Thyroid gland (tissue), 4 donors: ENCODE results near the gene MAP1B. TPM values are rescaled to one million over a fixed set of nuclear protein-coding genes. Genes with fewer than 3 reads are reported as not detected.

Experiments
- DNase-seq, 2 donors: peaks; one replicate each; pipeline ENCODE4 v3.0.0-alpha.2; 2019
- H3K27ac ChIP-seq, 3 donors: fragments of 200-600 bp; sonication (generic); 1 replicate in 2 of 3; 2 replicates in 1 of 3; pipeline ENCODE4 v1.5.1; 2016 to 2019; ENCODE audit warnings: mild to moderate bottlenecking in 1 of 3, moderate library complexity in 1 of 3
- H3K27me3 ChIP-seq: fragments of 200-600 bp; sonication (generic); one replicate; pipeline ENCODE4 v1.5.1; 2019
- H3K36me3 ChIP-seq, 2 donors: fragments of 200-600 bp; sonication (generic); one replicate each; pipeline ENCODE4 v1.5.1; 2016 to 2019
- H3K4me1 ChIP-seq, 2 donors: fragments of 200-600 bp; sonication (generic); one replicate each; pipeline ENCODE4 v1.5.1; 2017 to 2019
- H3K4me3 ChIP-seq, 3 donors: fragments of 200-600 bp; sonication (generic); replicated peaks in 1 of 3; 1 replicate in 2 of 3; 2 replicates in 1 of 3; pipeline ENCODE4 v1.5.1; 2016; ENCODE audit warnings: mild to moderate bottlenecking in 1 of 3
- H3K9me3 ChIP-seq: fragments of 200-600 bp; sonication (generic); one replicate; pipeline ENCODE4 v1.5.1; 2017
- CTCF ChIP-seq, 6 experiments: fragments of 200-600 bp in 3 of 6; fragments of 450-650 bp in 3 of 6; sonication (generic) in 3 of 6; IDR thresholded peaks; one replicate each; pipeline ENCODE4 v1.5.1; 2016 to 2019; ENCODE audit warnings: antibody characterized with exemption in 6 of 6, mild to moderate bottlenecking in 2 of 6, inconsistent platforms in 1 of 6, moderate library complexity in 1 of 6
- POLR2A ChIP-seq, 2 donors: fragments of 450-650 bp; IDR thresholded peaks; one replicate each; pipeline ENCODE4 v1.6.1; 2017; ENCODE audit warnings: antibody characterized with exemption in 2 of 2, mild to moderate bottlenecking in 2 of 2, moderate library complexity in 1 of 2
- WGBS, 2 donors: methylation state at CpG; one replicate each; pipeline ENCODE4 v1.1.5; 2017; 5-methylcytosine and 5-hydroxymethylcytosine counted together
- intact Hi-C: fragments of 100-400 bp; cut with DNase I; formaldehyde crosslinking; loops from one replicate; pipeline ENCODE4 v1.15.1; 2023
- total RNA-seq, 4 donors: library from RNA; depleted of rRNA; stranded (reverse); fragments of >200 nt; gene quantifications; one replicate each; pipeline ENCODE4 v1.2.3, GENCODE V29; 2016

MAP1B gene
- total RNA-seq, 4 donors from 2014 or later: 40.3 to 94.9 (median 56.3) TPM

DNA sequence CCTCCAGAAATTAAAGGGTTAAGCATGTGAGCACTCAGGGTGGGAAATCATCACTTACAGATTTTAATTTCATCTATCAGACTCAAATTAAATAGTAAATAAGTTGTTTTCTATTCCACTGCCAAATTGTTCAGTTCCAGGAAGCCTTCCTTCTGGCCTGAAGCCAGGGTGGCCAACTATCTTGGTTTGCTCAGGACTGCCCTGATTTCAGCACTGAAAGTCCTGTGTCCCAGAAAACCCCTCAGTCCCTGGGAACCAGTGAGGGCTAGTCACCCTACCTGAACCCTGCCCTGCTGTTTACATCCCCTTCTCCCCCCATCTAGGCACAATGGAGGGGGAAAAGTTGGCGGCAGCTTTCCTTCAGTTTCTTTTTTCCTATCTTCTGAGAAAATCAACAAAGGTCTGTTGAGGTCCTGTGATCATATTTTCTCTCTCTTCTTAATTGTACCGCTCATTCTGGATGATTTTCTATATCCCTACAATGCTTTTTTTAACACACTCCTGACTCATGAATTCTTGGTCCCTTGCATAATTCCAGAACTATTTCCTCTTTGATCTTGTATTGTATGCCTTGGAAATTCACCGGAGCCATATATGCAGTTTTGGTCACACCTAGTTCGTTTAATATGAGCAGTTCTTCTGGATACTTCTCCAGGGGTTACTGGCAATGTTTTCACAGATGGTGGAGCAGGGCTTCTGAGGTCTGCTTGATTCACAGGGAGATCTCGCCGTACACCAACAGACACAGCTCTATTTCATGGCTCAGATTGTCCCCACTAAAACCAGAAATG is 103.8 kb downstream of the MAP1B start:
- Histone ChIP-seq H3K4me1 (peaks cover 0 to 12% of the 10 kb centered on the region in 2 donors), H3K9me3 (no peaks in the 10 kb centered on the region), H3K27me3 (no peaks in the 10 kb centered on the region), H3K36me3 (no peaks in the 10 kb centered on the region), H3K27ac (peak overlapping the region; percentile 34 to 65 (median 61)), H3K4me3 (no peak overlapping the region)
- 63 to 71% methylated on average over 6 of the region's 6 CpGs for WGBS, 2 donors
- intact Hi-C loops: no loop called here
- TF ChIP-seq CTCF (IDR thresholded peaks at IDR 0.05) (no peak), POLR2A (IDR thresholded peaks at IDR 0.05) (no peak)
- peak; percentile 26 to 41 for DNase-seq

DNA sequence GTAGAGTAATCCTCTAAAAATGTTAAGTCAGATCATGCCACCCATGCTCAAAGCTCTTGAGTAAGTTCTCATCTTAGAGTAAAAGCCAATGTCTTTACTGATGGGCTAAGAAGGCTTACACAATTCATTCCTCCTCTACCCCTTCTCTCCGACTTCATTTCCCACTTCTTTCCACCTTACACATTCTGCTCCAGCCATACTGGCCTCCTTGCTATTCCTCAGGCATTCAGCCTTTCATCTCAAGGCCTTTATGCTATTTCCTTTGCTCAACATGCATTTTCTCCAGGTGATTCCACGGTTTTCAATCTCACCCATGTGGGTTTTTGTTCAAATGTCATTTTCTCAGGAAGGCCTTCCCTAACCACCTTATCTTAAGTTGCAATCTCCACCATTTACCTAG is 104.9 kb downstream of the MAP1B start:
- intact Hi-C loops: no loop called here
- WGBS, 2 donors: 93 to 96% methylated on average over 2 of the region's 2 CpGs

GRCh38 chr5:72213482-72213881 is 106.2 kb downstream of the MAP1B start:
- intact Hi-C loops: no loop called here
- Histone ChIP-seq H3K27me3 (no peaks in the 10 kb centered on the region), H3K4me1 (peaks cover 0 to 12% of the 10 kb centered on the region in 2 donors), H3K27ac (no peak overlapping the region), H3K36me3 (peaks cover 0 to 11% of the 10 kb centered on the region in 2 donors), H3K9me3 (no peaks in the 10 kb centered on the region), H3K4me3 (no peak overlapping the region)
- WGBS, 2 donors: 96 to 97% methylated on average over 4 of the region's 4 CpGs
- DNase-seq: no peak
- no peak for TF ChIP-seq CTCF (IDR thresholded peaks at IDR 0.05)
- no peak for TF ChIP-seq POLR2A (IDR thresholded peaks at IDR 0.05)

More for the DNA sequence above, 104.9 kb downstream of the MAP1B start:
- Histone ChIP-seq H3K9me3 (no peaks in the 10 kb centered on the region), H3K27me3 (no peaks in the 10 kb centered on the region), H3K4me1 (peaks cover 0 to 12% of the 10 kb centered on the region in 2 donors), H3K4me3 (no peak overlapping the region), H3K36me3 (no peaks in the 10 kb centered on the region), H3K27ac (peak overlapping the region in 1 of 3 donors; percentile 61)
- DNase-seq: no peak
- TF ChIP-seq CTCF (IDR thresholded peaks at IDR 0.05) (no peak), POLR2A (IDR thresholded peaks at IDR 0.05) (no peak)

- H3K4me1 ChIP-seq: peaks cover 0 to 12% of the 10 kb centered on the region in 2 donors
- DNase-seq: no peak
- intact Hi-C loops: no loop called here
- TF ChIP-seq CTCF (IDR thresholded peaks at IDR 0.05): no peak
- no peak for TF ChIP-seq POLR2A (IDR thresholded peaks at IDR 0.05)
- H3K9me3 ChIP-seq: no peaks in the 10 kb centered on the region
- H3K27me3 ChIP-seq: no peaks in the 10 kb centered on the region
- H3K4me3 ChIP-seq: no peak overlapping the region
- WGBS, 2 donors: 96 to 97% methylated on average over 4 of the region's 4 CpGs
- H3K36me3 ChIP-seq: peaks cover 0 to 14% of the 10 kb centered on the region in 2 donors
- no peak overlapping the region for H3K27ac ChIP-seq
Observed at GRCh38 chr5:72214168-72214567, 106.9 kb downstream of the MAP1B start.

- TF ChIP-seq CTCF (IDR thresholded peaks at IDR 0.05) (no peak), POLR2A (IDR thresholded peaks at IDR 0.05) (no peak)
- DNase-seq: no peak
- Histone ChIP-seq H3K4me1 (no peaks in the 10 kb centered on the region), H3K9me3 (no peaks in the 10 kb centered on the region), H3K4me3 (no peak overlapping the region), H3K27ac (no peak overlapping the region), H3K27me3 (no peaks in the 10 kb centered on the region), H3K36me3 (peaks cover 16 to 33% of the 10 kb centered on the region in 2 donors)
- 93 to 97% methylated on average over 3 of the region's 3 CpGs for WGBS, 2 donors
- intact Hi-C loops: no loop called here
Observed at GRCh38 chr5:72216756-72217155, 109.5 kb downstream of the MAP1B start.
